ENCODE data around the gene DRGX.

Gene DRGX

GRCh38 chr10:49360271-49361177 lies 35.4 kb downstream of the DRGX start:
- TF ChIP-seq CTCF (IDR thresholded peaks at IDR 0.05; ENCODE audit: low read length, missing control alignments) = no peak
- no peak overlapping the region for H3K4me3 ChIP-seq (replicated peaks; ENCODE audit: low read depth, low read length)
- DNase-seq (ENCODE audit: low read depth) = no peak

GRCh38 chr10:49359349-49360270 lies 36.3 kb downstream of the DRGX start:
- H3K4me3 ChIP-seq (replicated peaks; ENCODE audit: low read depth, low read length) = no peak overlapping the region
- no peak for TF ChIP-seq CTCF (IDR thresholded peaks at IDR 0.05; ENCODE audit: low read length, missing control alignments)
- peak; percentile 56 for DNase-seq (ENCODE audit: low read depth)

- DNase-seq (ENCODE audit: low read depth) = no peak
- no peak for TF ChIP-seq CTCF (IDR thresholded peaks at IDR 0.05; ENCODE audit: low read length, missing control alignments)
Measured at GRCh38 chr10:49357910-49358309, 38.0 kb downstream of the DRGX start.

GRCh38 chr10:49356944-49357343 lies 38.9 kb downstream of the DRGX start:
- no peak overlapping the region for H3K4me3 ChIP-seq (replicated peaks; ENCODE audit: low read depth, low read length)

More at GRCh38 chr10:49357910-49358309, 38.0 kb downstream of the DRGX start:
- no peak overlapping the region for H3K4me3 ChIP-seq (replicated peaks; ENCODE audit: low read depth, low read length)

GRCh38 chr10:49356181-49356580 lies 39.7 kb downstream of the DRGX start:
- no peak for DNase-seq (ENCODE audit: low read depth)
- TF ChIP-seq CTCF (IDR thresholded peaks at IDR 0.05; ENCODE audit: low read length, missing control alignments) = no peak
- H3K4me3 ChIP-seq (replicated peaks; ENCODE audit: low read depth, low read length) = no peak overlapping the region

More at GRCh38 chr10:49356944-49357343, 38.9 kb downstream of the DRGX start:
- DNase-seq (ENCODE audit: low read depth) = no peak
- TF ChIP-seq CTCF (IDR thresholded peaks at IDR 0.05; ENCODE audit: low read length, missing control alignments) = no peak

GRCh38 chr10:49355221-49355620 lies 40.7 kb downstream of the DRGX start:
- no peak for DNase-seq (ENCODE audit: low read depth)
- no peak overlapping the region for H3K4me3 ChIP-seq (replicated peaks; ENCODE audit: low read depth, low read length)
- TF ChIP-seq CTCF (IDR thresholded peaks at IDR 0.05; ENCODE audit: low read length, missing control alignments) = no peak
